ENCODE data around the gene SPATA45.

DNA sequence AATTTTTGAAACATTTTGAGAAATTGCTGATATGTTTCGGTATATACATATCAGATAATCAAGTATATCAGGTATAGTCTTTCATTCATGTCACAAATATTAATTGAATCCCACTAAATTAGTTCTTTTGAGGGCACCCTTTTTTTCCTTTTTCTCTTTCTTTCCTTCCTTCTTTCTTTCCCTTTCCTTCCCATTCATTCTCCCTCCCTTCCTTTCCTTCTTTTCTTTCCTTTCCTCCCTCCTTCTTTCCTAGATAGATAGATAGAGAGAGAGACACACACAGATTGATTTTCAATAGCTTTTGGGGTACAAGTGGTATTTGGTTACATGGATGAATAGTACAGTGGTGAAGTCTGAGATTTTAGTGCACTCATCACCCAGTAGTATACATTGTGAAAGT, 61.6 kb downstream of the SPATA45 start:
- TF ChIP-seq GABPA (IDR thresholded peaks at IDR 0.05; ENCODE audit: low read depth), result no peak
- TF ChIP-seq, protein P1, sequence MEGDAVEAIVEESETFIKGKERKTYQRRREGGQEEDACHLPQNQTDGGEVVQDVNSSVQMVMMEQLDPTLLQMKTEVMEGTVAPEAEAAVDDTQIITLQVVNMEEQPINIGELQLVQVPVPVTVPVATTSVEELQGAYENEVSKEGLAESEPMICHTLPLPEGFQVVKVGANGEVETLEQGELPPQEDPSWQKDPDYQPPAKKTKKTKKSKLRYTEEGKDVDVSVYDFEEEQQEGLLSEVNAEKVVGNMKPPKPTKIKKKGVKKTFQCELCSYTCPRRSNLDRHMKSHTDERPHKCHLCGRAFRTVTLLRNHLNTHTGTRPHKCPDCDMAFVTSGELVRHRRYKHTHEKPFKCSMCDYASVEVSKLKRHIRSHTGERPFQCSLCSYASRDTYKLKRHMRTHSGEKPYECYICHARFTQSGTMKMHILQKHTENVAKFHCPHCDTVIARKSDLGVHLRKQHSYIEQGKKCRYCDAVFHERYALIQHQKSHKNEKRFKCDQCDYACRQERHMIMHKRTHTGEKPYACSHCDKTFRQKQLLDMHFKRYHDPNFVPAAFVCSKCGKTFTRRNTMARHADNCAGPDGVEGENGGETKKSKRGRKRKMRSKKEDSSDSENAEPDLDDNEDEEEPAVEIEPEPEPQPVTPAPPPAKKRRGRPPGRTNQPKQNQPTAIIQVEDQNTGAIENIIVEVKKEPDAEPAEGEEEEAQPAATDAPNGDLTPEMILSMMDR (IDR thresholded peaks at IDR 0.05; ENCODE audit: insufficient read depth, low read length), result no peak
- TF ChIP-seq POLR2AphosphoS5 (IDR thresholded peaks at IDR 0.05; ENCODE audit: low read depth), result no peak

All from HL-60 (cell line).